SK-N-SH (cell line): Measurements from ENCODE around the gene CUX1. TPM values are rescaled to one million over a fixed set of nuclear protein-coding genes. Genes with fewer than 3 reads are reported as not detected.

ENCODE experiments used
- CTCF ChIA-PET: fragments of 300-600, 350-600 bp; formaldehyde crosslinking; extraction: SDS; loops from one replicate; lab custom pipeline; 2021; lab: Yijun Ruan, JAX
- POLR2A ChIA-PET: fragments of 350-600 bp; sonication (Branson Sonifier 250); formaldehyde crosslinking; extraction: SDS; loops from one replicate; lab custom pipeline; 2020; ENCODE audit warnings: antibody characterized with exemption, inconsistent platforms; lab: Yijun Ruan, JAX
- DNase-seq: peaks from one replicate; pipeline ENCODE4 v3.0.0; 2012
- H2AFZ ChIP-seq: fragments of 200-600 bp; sonication (generic); 2 replicates; pipeline ENCODE4 v1.8.1; 2016; ENCODE audit warnings: antibody characterized with exemption, mild to moderate bottlenecking, low read depth
- H3F3A ChIP-seq: fragments of 200-600 bp; sonication (generic); replicated peaks from 2 replicates; pipeline ENCODE3; 2016; ENCODE audit warnings: antibody characterized with exemption, mild to moderate bottlenecking; ENCODE audit not compliant: insufficient read depth
- H3K27ac ChIP-seq, 2 experiments: fragments of 200-500 bp in 1 of 2; fragments of 200-600 bp in 1 of 2; sonication (Bioruptor generic) in 1 of 2; sonication (generic), shearing (Covaris generic) in 1 of 2; 2 replicates each; pipeline versions ENCODE4 v1.5.1 to v1.6.1; 2014 to 2016; ENCODE audit warnings: low read depth in 2 of 2, inconsistent platforms in 1 of 2, low read length in 1 of 2, mild to moderate bottlenecking in 1 of 2, mixed read lengths in 1 of 2
- H3K27me3 ChIP-seq: fragments of 200-600 bp; sonication (generic), shearing (Covaris generic); 2 replicates; pipeline ENCODE4 v1.6.1; 2016; ENCODE audit warnings: mixed run types; ENCODE audit not compliant: insufficient read depth
- H3K36me3 ChIP-seq, 2 experiments: fragments of 200-500 bp in 1 of 2; fragments of 200-600 bp in 1 of 2; sonication (Bioruptor generic) in 1 of 2; sonication (generic) in 1 of 2; replicated peaks in 1 of 2; 2 replicates each; pipeline versions ENCODE3 to v1.5.1; 2014 to 2016; ENCODE audit warnings: low read length in 1 of 2, mild to moderate bottlenecking in 1 of 2; ENCODE audit not compliant: insufficient read depth in 2 of 2, control insufficient read depth in 1 of 2
- H3K4me1 ChIP-seq, 2 experiments: fragments of 200-500 bp in 1 of 2; fragments of 200-600 bp in 1 of 2; sonication (Bioruptor generic) in 1 of 2; sonication (generic), shearing (Covaris generic) in 1 of 2; 2 replicates each; pipeline versions ENCODE4 v1.5.1 to v1.6.1; 2014 to 2016; ENCODE audit warnings: low read depth in 1 of 2, low read length in 1 of 2, mixed run types in 1 of 2; ENCODE audit not compliant: insufficient read depth in 2 of 2, control insufficient read depth in 1 of 2
- H3K4me2 ChIP-seq: fragments of 200-600 bp; sonication (generic), shearing (Covaris generic); 2 replicates; pipeline ENCODE4 v1.6.1; 2017; ENCODE audit warnings: mixed run types
- H3K4me3 ChIP-seq, 2 experiments: fragments of 200-500 bp in 1 of 2; fragments of 200-600 bp in 1 of 2; sonication (Bioruptor generic) in 1 of 2; sonication (generic), shearing (Covaris generic) in 1 of 2; 2 replicates each; pipeline versions ENCODE4 v1.5.1 to v1.8.1; 2014 to 2016; ENCODE audit warnings: low read depth in 2 of 2, inconsistent platforms in 1 of 2, low read length in 1 of 2, mild to moderate bottlenecking in 1 of 2, mixed read lengths in 1 of 2, moderate library complexity in 1 of 2
- H3K79me2 ChIP-seq: fragments of 200-600 bp; sonication (generic); 2 replicates; pipeline ENCODE4 v1.8.1; 2017; ENCODE audit warnings: mild to moderate bottlenecking; ENCODE audit not compliant: insufficient read depth
- H3K9ac ChIP-seq: fragments of 200-600 bp; sonication (generic); 2 replicates; pipeline ENCODE4 v1.6.1; 2017; ENCODE audit warnings: mixed run types
- H3K9me2 ChIP-seq: fragments of 200-600 bp; sonication (generic); 2 replicates; pipeline ENCODE4 v1.6.1; 2017; ENCODE audit warnings: mixed run types
- H3K9me3 ChIP-seq: fragments of 200-600 bp; sonication (generic); 2 replicates; pipeline ENCODE4 v1.6.1; 2017; ENCODE audit warnings: mixed run types, mild to moderate bottlenecking, moderate library complexity
- H4K20me1 ChIP-seq: fragments of 200-600 bp; sonication (generic); 2 replicates; pipeline ENCODE4 v1.6.1; 2017; ENCODE audit warnings: mild to moderate bottlenecking, mixed run types; ENCODE audit not compliant: insufficient read depth
- ELF1 ChIP-seq: IDR thresholded peaks from 2 replicates; pipeline ENCODE4 v1.4.0; 2012
- FOXJ3 ChIP-seq: sonication (generic); formaldehyde crosslinking; IDR thresholded peaks from 2 replicates; pipeline ENCODE4 v1.5.1; 2020; ENCODE audit warnings: mild to moderate bottlenecking, missing genetic modification reagents
- GABPA ChIP-seq: IDR thresholded peaks from 2 replicates; pipeline ENCODE4 v1.4.0; 2012; ENCODE audit warnings: low read depth, mild to moderate bottlenecking
- GATA2 ChIP-seq: sonication (generic); formaldehyde crosslinking; IDR thresholded peaks from 2 replicates; pipeline ENCODE4 v1.5.0; 2020; ENCODE audit warnings: mild to moderate bottlenecking, missing genetic modification reagents
- JUND ChIP-seq: IDR thresholded peaks from 2 replicates; pipeline ENCODE4 v1.4.0; 2012
- MEF2A ChIP-seq: IDR thresholded peaks from 2 replicates; pipeline ENCODE4 v1.4.0; 2012; ENCODE audit warnings: low read depth, borderline replicate concordance
- NRF1 ChIP-seq: IDR thresholded peaks from 2 replicates; pipeline ENCODE4 v1.6.1; 2012; ENCODE audit warnings: low read depth, mild to moderate bottlenecking, low read length
- POLR2AphosphoS5 ChIP-seq: IDR thresholded peaks from 2 replicates; pipeline ENCODE4 v1.6.1; 2012; ENCODE audit warnings: low read depth, low read length
- RAD21 ChIP-seq: IDR thresholded peaks from 2 replicates; pipeline ENCODE4 v1.6.1; 2012; ENCODE audit warnings: mild to moderate bottlenecking, low read length
- RXRA ChIP-seq: IDR thresholded peaks from 2 replicates; pipeline ENCODE4 v1.4.0; 2012; ENCODE audit warnings: low read depth, mild to moderate bottlenecking, borderline replicate concordance
- SIN3A ChIP-seq: IDR thresholded peaks from 2 replicates; pipeline ENCODE4 v1.6.1; 2012; ENCODE audit warnings: low read depth, mild to moderate bottlenecking, low read length, moderate library complexity, borderline replicate concordance
- SMC3 ChIP-seq: IDR thresholded peaks from 2 replicates; pipeline ENCODE4 v1.6.1; 2012; ENCODE audit warnings: low read depth, low read length, improper control_type of control experiment
- TAF1 ChIP-seq: IDR thresholded peaks from 2 replicates; pipeline ENCODE4 v1.6.1; 2012; ENCODE audit warnings: low read depth, mild to moderate bottlenecking, low read length, moderate library complexity, borderline replicate concordance
- YY1 ChIP-seq: IDR thresholded peaks from 2 replicates; pipeline ENCODE4 v1.4.0; 2012; ENCODE audit warnings: low read depth, mild to moderate bottlenecking
- whole genome bisulfite sequencing: methylation state at CpG from one replicate; pipeline ENCODE4 v1.1.6; 2017; ENCODE audit warnings: low lambda C conversion rate; 5-methylcytosine and 5-hydroxymethylcytosine counted together
- polyA plus RNA-seq, 3 experiments: library from polyadenylated mRNA; depleted of rRNA; stranded (reverse); fragments of >200 nt; gene quantifications; 2 replicates each; pipeline ENCODE4 v1.2.3, GENCODE V29; 2012
- TF ChIP-seq, protein P1 (sequence below): IDR thresholded peaks from 2 replicates; pipeline ENCODE4 v1.6.1; 2012; ENCODE audit warnings: mild to moderate bottlenecking, low read depth, low read length, moderate library complexity

CUX1 gene
- polyA plus RNA-seq, 1 of the 3 experiments (the other 2 are of a cell fraction), result 68.6 TPM

DNA sequence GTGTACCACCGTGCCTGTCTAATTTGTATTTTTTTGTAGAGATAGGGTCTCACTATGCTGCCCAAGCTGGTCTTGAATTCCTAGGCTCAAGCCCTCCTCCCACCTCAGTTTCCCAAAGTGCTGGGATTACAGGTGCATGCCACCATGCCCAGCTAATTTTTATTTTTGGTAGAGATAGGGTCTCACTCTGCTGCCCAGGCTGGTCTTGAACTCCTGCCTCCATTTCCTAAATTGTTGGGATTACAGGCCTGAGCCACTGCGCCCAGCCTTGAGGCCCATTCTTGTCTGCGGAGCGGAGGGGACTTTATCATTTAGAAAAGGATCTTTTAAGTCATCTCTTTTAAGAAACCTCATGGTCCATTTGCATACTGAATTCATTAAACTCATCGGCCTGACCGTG, 247.8 kb downstream of the CUX1 start:
- peaks cover 0 to 8% of the 10 kb centered on the region in 2 experiments for H3K36me3 ChIP-seq
- H2AFZ ChIP-seq, result no peak overlapping the region
- no peak overlapping the region for H3K4me2 ChIP-seq
- no peak overlapping the region for H3K4me3 ChIP-seq
- no peaks in the 10 kb centered on the region for H3K9me3 ChIP-seq
- H3K4me1 ChIP-seq, result peaks cover 9 to 28% of the 10 kb centered on the region in 2 experiments; a peak in 2 of 4 replicates
- no peaks in the 10 kb centered on the region for H4K20me1 ChIP-seq
- ChIA-PET CTCF (interaction anchor here (1.2 to 1.4 kb wide), 2 partner anchors 20 to 206 kb away, joined by 3 to 6 read pairs; no protein-coding TSS in a partner anchor), POLR2A (interaction anchor here (1.0 to 1.4 kb wide), 2 partner anchors 20 to 28 kb away, joined by 4 to 5 read pairs; no protein-coding TSS in a partner anchor)
- H3K9ac ChIP-seq, result no peak overlapping the region
- 95% methylated on average over 6 of the region's 6 CpGs for WGBS
- H3K27ac ChIP-seq, result peak overlapping the region in 1 of 2 experiments; percentile 66; a peak in 2 of 4 replicates
- no peaks in the 10 kb centered on the region for H3K9me2 ChIP-seq
- DNase-seq, result no peak
- TF ChIP-seq MEF2A (no peak), RAD21 (no peak), POLR2AphosphoS5 (no peak), RXRA (no peak), SMC3 (no peak), NRF1 (no peak), JUND (no peak), YY1 (no peak)
- TF ChIP-seq, protein P1, sequence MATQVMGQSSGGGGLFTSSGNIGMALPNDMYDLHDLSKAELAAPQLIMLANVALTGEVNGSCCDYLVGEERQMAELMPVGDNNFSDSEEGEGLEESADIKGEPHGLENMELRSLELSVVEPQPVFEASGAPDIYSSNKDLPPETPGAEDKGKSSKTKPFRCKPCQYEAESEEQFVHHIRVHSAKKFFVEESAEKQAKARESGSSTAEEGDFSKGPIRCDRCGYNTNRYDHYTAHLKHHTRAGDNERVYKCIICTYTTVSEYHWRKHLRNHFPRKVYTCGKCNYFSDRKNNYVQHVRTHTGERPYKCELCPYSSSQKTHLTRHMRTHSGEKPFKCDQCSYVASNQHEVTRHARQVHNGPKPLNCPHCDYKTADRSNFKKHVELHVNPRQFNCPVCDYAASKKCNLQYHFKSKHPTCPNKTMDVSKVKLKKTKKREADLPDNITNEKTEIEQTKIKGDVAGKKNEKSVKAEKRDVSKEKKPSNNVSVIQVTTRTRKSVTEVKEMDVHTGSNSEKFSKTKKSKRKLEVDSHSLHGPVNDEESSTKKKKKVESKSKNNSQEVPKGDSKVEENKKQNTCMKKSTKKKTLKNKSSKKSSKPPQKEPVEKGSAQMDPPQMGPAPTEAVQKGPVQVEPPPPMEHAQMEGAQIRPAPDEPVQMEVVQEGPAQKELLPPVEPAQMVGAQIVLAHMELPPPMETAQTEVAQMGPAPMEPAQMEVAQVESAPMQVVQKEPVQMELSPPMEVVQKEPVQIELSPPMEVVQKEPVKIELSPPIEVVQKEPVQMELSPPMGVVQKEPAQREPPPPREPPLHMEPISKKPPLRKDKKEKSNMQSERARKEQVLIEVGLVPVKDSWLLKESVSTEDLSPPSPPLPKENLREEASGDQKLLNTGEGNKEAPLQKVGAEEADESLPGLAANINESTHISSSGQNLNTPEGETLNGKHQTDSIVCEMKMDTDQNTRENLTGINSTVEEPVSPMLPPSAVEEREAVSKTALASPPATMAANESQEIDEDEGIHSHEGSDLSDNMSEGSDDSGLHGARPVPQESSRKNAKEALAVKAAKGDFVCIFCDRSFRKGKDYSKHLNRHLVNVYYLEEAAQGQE, result no peak
- peaks cover 13% of the 10 kb centered on the region for H3F3A ChIP-seq
- no peaks in the 10 kb centered on the region for H3K27me3 ChIP-seq
- peaks cover 18% of the 10 kb centered on the region for H3K79me2 ChIP-seq

GRCh38 chr7:102066476-102066875, 249.1 kb downstream of the CUX1 start:
- no peaks in the 10 kb centered on the region for H3K9me2 ChIP-seq
- no peak overlapping the region for H2AFZ ChIP-seq
- peaks cover 13% of the 10 kb centered on the region for H3K79me2 ChIP-seq
- 98% methylated on average over 9 of the region's 9 CpGs for WGBS
- peaks cover 9 to 28% of the 10 kb centered on the region in 2 experiments; a peak in 2 of 4 replicates for H3K4me1 ChIP-seq
- DNase-seq, result no peak
- H3K36me3 ChIP-seq, result peaks cover 5 to 18% of the 10 kb centered on the region in 2 experiments
- peak overlapping the region in 1 of 2 experiments; percentile 35; a peak in 2 of 4 replicates for H3K27ac ChIP-seq
- ChIA-PET CTCF (interaction anchor here (1.2 kb wide), 1 partner anchor 27 kb away, joined by 3 read pairs; no protein-coding TSS in a partner anchor), POLR2A (no interaction called here)
- no peak overlapping the region for H3K4me3 ChIP-seq
- TF ChIP-seq ELF1, result no peak
- no peak for TF ChIP-seq TAF1
- TF ChIP-seq GABPA, result no peak
- no peak for TF ChIP-seq GATA2 (CRISPR knock-in tag)
- TF ChIP-seq NRF1, result no peak
- TF ChIP-seq JUND, result no peak
- TF ChIP-seq RXRA, result no peak
- TF ChIP-seq SMC3, result no peak
- TF ChIP-seq SIN3A, result no peak
- TF ChIP-seq POLR2AphosphoS5, result no peak
- TF ChIP-seq FOXJ3 (CRISPR knock-in tag), result no peak
- no peaks in the 10 kb centered on the region for H3K27me3 ChIP-seq
- H3K9me3 ChIP-seq, result peaks cover under 1% of the 10 kb centered on the region; the same call in 1 of the 2 replicates
- no peak overlapping the region for H3K4me2 ChIP-seq
- H4K20me1 ChIP-seq, result no peaks in the 10 kb centered on the region
- H3K9ac ChIP-seq, result no peak overlapping the region
- peaks cover 13% of the 10 kb centered on the region for H3F3A ChIP-seq
